ENCODE data around the gene SMPDL3A. TPM values are rescaled to one million over a fixed set of nuclear protein-coding genes. Genes with fewer than 3 reads are reported as not detected.

Gene SMPDL3A
- total and polyA plus RNA-seq, 2 donors (not counting 1 experiment from before 2014, with no cell fraction given), result 19.8 to 30.5 TPM

GRCh38 chr6:122778302-122778701 lies 10.8 kb upstream of the SMPDL3A start:
- H2AFZ ChIP-seq (ENCODE audit: low read length), result no peak overlapping the region
- H3K9me3 ChIP-seq (ENCODE audit: control insufficient read depth, insufficient read depth, low read depth, low read length), result no peaks in the 10 kb centered on the region
- H3K4me3 ChIP-seq (replicated peaks in 1 of 4; ENCODE audit: control extremely low read depth in 1 of 4, insufficient read depth in 1 of 4, low read depth in 3 of 4, low read length in 4 of 4), result no peak overlapping the region
- H3K27ac ChIP-seq (ENCODE audit: insufficient read depth, low read length), result no peak overlapping the region
- H3K79me2 ChIP-seq (ENCODE audit: control insufficient read depth, insufficient read depth, low read length), result no peaks in the 10 kb centered on the region
- H3K27me3 ChIP-seq (ENCODE audit: control insufficient read depth, insufficient read depth, low read length), result no peaks in the 10 kb centered on the region
- no peak for DNase-seq (ENCODE audit: low read depth in 2 of 2)
- H3K36me3 ChIP-seq (ENCODE audit: control insufficient read depth, insufficient read depth, low read length), result no peaks in the 10 kb centered on the region
- no peak overlapping the region for H3K9ac ChIP-seq (ENCODE audit: insufficient read depth, low read length)
- no peaks in the 10 kb centered on the region for H4K20me1 ChIP-seq (ENCODE audit: control insufficient read depth, extremely low read depth, insufficient read depth, low read length)
- TF ChIP-seq CTCF (conservative IDR thresholded peaks at IDR 0.05 in 1 of 2, IDR thresholded peaks at IDR 0.05 in 1 of 2; ENCODE audit: low read depth in 1 of 2, low read length in 2 of 2), result no peak
- TF ChIP-seq EZH2 (IDR thresholded peaks at IDR 0.05; ENCODE audit: low read length, missing control alignments), result no peak
- no peaks in the 10 kb centered on the region for H3K4me1 ChIP-seq (ENCODE audit: control insufficient read depth, extremely low read depth, insufficient read depth, low read length)
- H3K4me2 ChIP-seq (ENCODE audit: extremely low read depth, insufficient read depth, low read length), result no peak overlapping the region

GRCh38 chr6:122778985-122779661 lies 9.9 kb upstream of the SMPDL3A start:
- H3K36me3 ChIP-seq (ENCODE audit: control insufficient read depth, insufficient read depth, low read length), result no peaks in the 10 kb centered on the region
- DNase-seq (ENCODE audit: low read depth in 2 of 2), result peak in 1 of 2 donors; percentile 35
- no peaks in the 10 kb centered on the region for H3K9me3 ChIP-seq (ENCODE audit: control insufficient read depth, insufficient read depth, low read depth, low read length)
- H3K27ac ChIP-seq (ENCODE audit: insufficient read depth, low read length), result no peak overlapping the region
- no peak overlapping the region for H3K9ac ChIP-seq (ENCODE audit: insufficient read depth, low read length)
- H3K4me1 ChIP-seq (ENCODE audit: control insufficient read depth, extremely low read depth, insufficient read depth, low read length), result no peaks in the 10 kb centered on the region
- no peaks in the 10 kb centered on the region for H4K20me1 ChIP-seq (ENCODE audit: control insufficient read depth, extremely low read depth, insufficient read depth, low read length)
- TF ChIP-seq CTCF (conservative IDR thresholded peaks at IDR 0.05 in 1 of 2, IDR thresholded peaks at IDR 0.05 in 1 of 2; ENCODE audit: low read depth in 1 of 2, low read length in 2 of 2), result no peak
- no peak for TF ChIP-seq EZH2 (IDR thresholded peaks at IDR 0.05; ENCODE audit: low read length, missing control alignments)
- no peak overlapping the region for H2AFZ ChIP-seq (ENCODE audit: low read length)
- no peak overlapping the region for H3K4me2 ChIP-seq (ENCODE audit: extremely low read depth, insufficient read depth, low read length)
- no peak overlapping the region for H3K4me3 ChIP-seq (replicated peaks in 1 of 4; ENCODE audit: control extremely low read depth in 1 of 4, insufficient read depth in 1 of 4, low read depth in 3 of 4, low read length in 4 of 4)
- H3K79me2 ChIP-seq (ENCODE audit: control insufficient read depth, insufficient read depth, low read length), result no peaks in the 10 kb centered on the region
- H3K27me3 ChIP-seq (ENCODE audit: control insufficient read depth, insufficient read depth, low read length), result no peaks in the 10 kb centered on the region

- Histone ChIP-seq H3K27me3 (ENCODE audit: control insufficient read depth, insufficient read depth, low read length) (no peaks in the 10 kb centered on the region), H3K4me1 (ENCODE audit: control insufficient read depth, extremely low read depth, insufficient read depth, low read length) (no peaks in the 10 kb centered on the region), H3K9me3 (ENCODE audit: control insufficient read depth, insufficient read depth, low read depth, low read length) (no peaks in the 10 kb centered on the region), H3K27ac (ENCODE audit: insufficient read depth, low read length) (no peak within 1 kb of the TSS), H4K20me1 (ENCODE audit: control insufficient read depth, extremely low read depth, insufficient read depth, low read length) (no peaks in the 10 kb centered on the region), H3K9ac (ENCODE audit: insufficient read depth, low read length) (no peak within 1 kb of the TSS), H3K4me2 (ENCODE audit: extremely low read depth, insufficient read depth, low read length) (no peak within 1 kb of the TSS), H3K79me2 (ENCODE audit: control insufficient read depth, insufficient read depth, low read length) (no peaks in the 10 kb centered on the region), H2AFZ (ENCODE audit: low read length) (no peak within 1 kb of the TSS), H3K4me3 (replicated peaks in 1 of 4; ENCODE audit: control extremely low read depth in 1 of 4, insufficient read depth in 1 of 4, low read depth in 3 of 4, low read length in 4 of 4) (no peak within 1 kb of the TSS), H3K36me3 (ENCODE audit: control insufficient read depth, insufficient read depth, low read length) (no peaks in the 10 kb centered on the region)
- DNase-seq (ENCODE audit: low read depth in 2 of 2), result no peak
- no peak for TF ChIP-seq EZH2 (IDR thresholded peaks at IDR 0.05; ENCODE audit: low read length, missing control alignments)
- no peak for TF ChIP-seq CTCF (conservative IDR thresholded peaks at IDR 0.05 in 1 of 2, IDR thresholded peaks at IDR 0.05 in 1 of 2; ENCODE audit: low read depth in 1 of 2, low read length in 2 of 2)
These were observed 9.4 kb upstream of the SMPDL3A start, which contains the start of gene FABP7 for GRCh38 chr6:122779667-122780066. Gene FABP7 (plus strand): TSS chr6:122779716. CDS start chr6:122779795, 79 bp downstream.
